GM12878 (cell line): ENCODE data around the gene EPB41L4A. TPM values are rescaled to one million over a fixed set of nuclear protein-coding genes. Genes with fewer than 3 reads are reported as not detected.

ENCODE experiments used
- ATAC-seq: fragments of 200-7000 bp; cut with Tn5 transposase; 3 replicates; pipeline ENCODE4 v1.9.1; 2020; ENCODE audit warnings: mild to moderate bottlenecking, moderate library complexity
- BruUV-seq: library from RNA; stranded (reverse); fragments of 400-500 nt; replicated peaks from 2 replicates; lab custom pipeline; 2021; lab: Mats Ljungman, UMichigan
- CTCF ChIA-PET: fragments of 300-600 bp; sonication (Branson Sonifier 250); formaldehyde crosslinking; extraction: SDS; loops from one replicate; lab custom pipeline; 2021; ENCODE audit warnings: inconsistent platforms; lab: Yijun Ruan, JAX
- POLR2A ChIA-PET: fragments of 350-600 bp; formaldehyde crosslinking; extraction: SDS; loops from one replicate; lab custom pipeline; 2021; ENCODE audit warnings: inconsistent platforms; lab: Charles Lee
- RAD21 ChIA-PET: fragments of 300-600 bp; sonication (Branson Sonifier 250); formaldehyde crosslinking; loops from one replicate; lab custom pipeline; 2023; ENCODE audit warnings: antibody characterized with exemption; ENCODE audit not compliant: unreplicated experiment; lab: Charles Lee
- SMC1A ChIA-PET: fragments of 300-600 bp; sonication (Branson Sonifier 250); formaldehyde crosslinking; loops from one replicate; lab custom pipeline; 2023; ENCODE audit not compliant: unreplicated experiment, uncharacterized antibody; lab: Charles Lee
- DNase-seq: peaks from one replicate; pipeline ENCODE4 v3.0.0-alpha.2; 2011; ENCODE audit warnings: low read depth, low spot score
- FAIRE-seq: peaks from 3 replicates; lab custom pipeline; 2011; peaks lifted over from hg19 to GRCh38; lab: Jason Lieb, UNC
- H2AFZ ChIP-seq: 2 replicates; pipeline ENCODE4 v1.6.0; 2011; ENCODE audit warnings: low read depth, low read length, control low read depth; ENCODE audit not compliant: control insufficient read depth
- H3K27ac ChIP-seq: 2 replicates; pipeline ENCODE4 v1.5.1; 2011; ENCODE audit warnings: control low read depth; ENCODE audit not compliant: control insufficient read depth, insufficient read depth
- H3K27me3 ChIP-seq, 2 experiments: replicated peaks in 1 of 2; 2 replicates each; pipeline versions ENCODE4 v1.6.0 to v1.6.1; 2011; ENCODE audit warnings: low read length in 1 of 2; ENCODE audit not compliant: control insufficient read depth in 2 of 2, insufficient read depth in 2 of 2
- H3K36me3 ChIP-seq, 2 experiments: 2 replicates each; pipeline ENCODE4 v1.5.1; 2011; ENCODE audit warnings: low read length in 1 of 2; ENCODE audit not compliant: control insufficient read depth in 2 of 2, insufficient read depth in 2 of 2
- H3K4me1 ChIP-seq: 2 replicates; pipeline ENCODE4 v1.6.1; 2011; ENCODE audit warnings: mild to moderate bottlenecking, low read length, moderate library complexity, mixed read lengths; ENCODE audit not compliant: control insufficient read depth, insufficient read depth
- H3K4me2 ChIP-seq: 2 replicates; pipeline ENCODE4 v1.6.0; 2011; ENCODE audit warnings: control low read depth; ENCODE audit not compliant: control insufficient read depth, insufficient read depth
- H3K4me3 ChIP-seq: fragments of 200-600 bp; sonication (generic); 2 replicates; pipeline ENCODE4 v1.5.1; 2016
- H3K79me2 ChIP-seq: 2 replicates; pipeline ENCODE4 v1.6.0; 2011; ENCODE audit warnings: low read length; ENCODE audit not compliant: control insufficient read depth, insufficient read depth
- H3K9ac ChIP-seq: 2 replicates; pipeline ENCODE4 v1.8.0; 2011; ENCODE audit warnings: low read length, control low read depth, mixed read lengths; ENCODE audit not compliant: control insufficient read depth, insufficient read depth
- H3K9me3 ChIP-seq: replicated peaks from 3 replicates; pipeline ENCODE4 v1.5.1; 2011; ENCODE audit warnings: mild to moderate bottlenecking, low read length; ENCODE audit not compliant: control insufficient read depth, insufficient read depth
- H4K20me1 ChIP-seq: 2 replicates; pipeline ENCODE4 v1.6.0; 2011; ENCODE audit not compliant: control insufficient read depth, insufficient read depth
- BMI1 ChIP-seq: fragments of 450-650 bp; IDR thresholded peaks from 2 replicates; pipeline ENCODE4 v1.6.1; 2016; ENCODE audit warnings: mild to moderate bottlenecking, moderate library complexity, borderline replicate concordance
- CHD1 ChIP-seq: IDR thresholded peaks from 2 replicates; pipeline ENCODE4 v1.6.1; 2012; ENCODE audit warnings: low read depth, low read length, improper control_type of control experiment
- CREM ChIP-seq: IDR thresholded peaks from 2 replicates; pipeline ENCODE4 v1.6.1; 2014; ENCODE audit warnings: antibody characterized with exemption, low read depth
- E2F4 ChIP-seq: IDR thresholded peaks from 2 replicates; pipeline ENCODE4 v1.6.1; 2012; ENCODE audit warnings: low read depth, low read length, improper control_type of control experiment
- HDAC6 ChIP-seq: fragments of 200-600 bp; sonication (generic); IDR thresholded peaks from one replicate; pipeline ENCODE4 v1.8.0; 2017; ENCODE audit warnings: antibody characterized with exemption; ENCODE audit not compliant: unreplicated experiment
- HDGF ChIP-seq: fragments of 450-650 bp; IDR thresholded peaks from 2 replicates; pipeline ENCODE4 v1.6.1; 2016; ENCODE audit warnings: antibody characterized with exemption
- IRF5 ChIP-seq: fragments of 450-650 bp; IDR thresholded peaks from 2 replicates; pipeline ENCODE4 v1.6.1; 2017; ENCODE audit warnings: borderline replicate concordance
- JUND ChIP-seq: IDR thresholded peaks from 2 replicates; pipeline ENCODE4 v1.6.1; 2012; ENCODE audit warnings: low read depth, mild to moderate bottlenecking, low read length, improper control_type of control experiment, moderate library complexity
- KDM1A ChIP-seq: fragments of 200-600 bp; sonication (generic); IDR thresholded peaks from 2 replicates; pipeline ENCODE4 v1.6.1; 2016; ENCODE audit warnings: borderline replicate concordance
- RAD51 ChIP-seq: fragments of 450-650 bp; IDR thresholded peaks from 2 replicates; pipeline ENCODE4 v1.6.1; 2016; ENCODE audit warnings: moderate library complexity, mild to moderate bottlenecking, inconsistent platforms
- WGBS: methylation state at CpG from one replicate; pipeline ENCODE4 v1.1.6; 2016; ENCODE audit warnings: low lambda C conversion rate; ENCODE audit not compliant: insufficient replicate concordance, insufficient coverage; ENCODE audit errors: missing lambda C conversion rate; 5-methylcytosine and 5-hydroxymethylcytosine counted together
- in situ Hi-C: fragments of 300-500 bp; cut with MboI; formaldehyde crosslinking; loops from 9 replicates; pipeline ENCODE4 v1.14.3; 2018; ENCODE audit warnings: mixed read lengths
- intact Hi-C: fragments of 100-400 bp; cut with micrococcal nuclease; formaldehyde crosslinking; loops from one replicate; pipeline ENCODE4 v1.14.2; 2022; ENCODE audit not compliant: unreplicated experiment
- polyA plus RNA-seq, 11 experiments: library from polyadenylated mRNA; depleted of rRNA in 4 of 11; unstranded in 6 of 11; stranded (reverse) in 5 of 11; fragments of >200 nt; fragmentation: Nextera tagmentation in 4 of 11; fragmentation: Illumina TruSeq in 1 of 11; extraction: Ambion mirVana in 4 of 11; extraction: Trizol in 1 of 11; gene quantifications; 1 replicate in 1 of 11; 2 replicates in 10 of 11; pipeline versions ENCODE4 v1.2.1 to v1.2.3, GENCODE V29; 2011 to 2016; ENCODE audit warnings: inconsistent platforms in 2 of 11, missing spikeins in 2 of 11, low read depth in 1 of 11
- total RNA-seq, 4 experiments: library from RNA; depleted of rRNA in 3 of 4; stranded (reverse); fragments of >200 nt in 3 of 4; fragmentation: Illumina TruSeq in 1 of 4; extraction: Trizol in 1 of 4; gene quantifications; 2 replicates each; pipeline versions ENCODE4 v1.2.1 to v1.2.3, GENCODE V29; 2013 to 2021

EPB41L4A gene
- total and polyA plus RNA-seq, 10 of the 15 experiments (the other 5 are each of a cell fraction or from before 2014, with no cell fraction given), result 0.10 to 0.67 (median 0.30) TPM

- Histone ChIP-seq H3K36me3 (no peaks in the 10 kb centered on the region), H3K4me2 (no peak overlapping the region), H3K4me1 (no peaks in the 10 kb centered on the region), H3K79me2 (no peaks in the 10 kb centered on the region), H3K27ac (no peak overlapping the region), H3K9ac (no peak overlapping the region), H4K20me1 (no peaks in the 10 kb centered on the region), H2AFZ (no peak overlapping the region), H3K9me3 (no peaks in the 10 kb centered on the region), H3K4me3 (no peak overlapping the region), H3K27me3 (no peaks in the 10 kb centered on the region; a peak in 1 of 4 replicates)
- RAD21 ChIA-PET, result no interaction called here
- 5% methylated on average over 1 of the region's 1 CpG for WGBS
- TF ChIP-seq IRF5 (no peak), CREM (no peak), HDAC6 (no peak), E2F4 (no peak), BMI1 (no peak), JUND (no peak), RAD51 (no peak), HDGF (no peak), CHD1 (no peak), KDM1A (no peak)
- DNase-seq (no peak), FAIRE-seq (no peak), ATAC-seq (no peak)
- in situ Hi-C loops (no loop called here), intact Hi-C loops (no loop called here)
- SMC1A ChIA-PET, result no interaction called here
- BruUV-seq, result no TSS peak
- POLR2A ChIA-PET, result no interaction called here
- CTCF ChIA-PET, result no interaction called here
Measured at GRCh38 chr5:112263469-112263868, 155.6 kb downstream of the EPB41L4A start.
